Measurements from ENCODE around the gene MTHFD2. TPM values are rescaled to one million over a fixed set of nuclear protein-coding genes. Genes with fewer than 3 reads are reported as not detected.

Gene MTHFD2
- 248 and 257 TPM in 2 replicates for total RNA-seq

DNA sequence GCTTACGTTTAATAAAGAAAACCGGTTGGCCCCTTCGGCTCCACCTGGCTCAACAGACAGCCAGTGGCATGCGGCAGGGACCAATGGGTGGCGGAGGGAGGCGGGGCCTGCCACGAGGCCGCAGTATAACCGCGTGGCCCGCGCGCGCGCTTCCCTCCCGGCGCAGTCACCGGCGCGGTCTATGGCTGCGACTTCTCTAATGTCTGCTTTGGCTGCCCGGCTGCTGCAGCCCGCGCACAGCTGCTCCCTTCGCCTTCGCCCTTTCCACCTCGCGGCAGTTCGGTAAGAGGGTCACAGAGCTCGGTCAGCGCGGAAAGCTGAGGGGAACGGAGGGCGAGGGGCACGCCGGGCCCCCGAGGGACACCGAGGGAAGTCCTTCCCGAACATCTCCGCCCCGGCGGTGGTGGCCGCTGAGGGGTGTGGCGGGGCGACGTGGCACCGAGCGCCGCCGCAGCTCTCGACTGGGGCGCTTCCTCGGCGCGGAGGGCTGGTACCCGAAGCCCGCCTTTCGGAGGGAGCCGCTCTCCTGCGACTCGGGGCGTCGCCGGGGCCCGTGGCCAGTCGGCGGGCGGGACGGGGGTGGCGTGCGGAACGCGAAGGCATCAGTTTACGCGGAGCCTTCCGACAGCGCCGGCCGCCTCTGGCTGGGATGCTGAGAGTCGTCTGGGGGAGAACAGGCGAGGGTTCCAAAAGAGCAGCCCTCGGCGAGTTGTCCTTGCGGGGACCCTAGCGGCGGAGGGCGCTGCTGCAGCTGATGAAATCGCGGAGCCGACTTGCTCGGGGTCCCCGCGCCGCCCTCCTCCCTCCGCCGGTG lies at the start of gene MTHFD2:
TSS of gene MTHFD2 (plus strand) at position 155 of the 814 bp plus-strand sequence. CDS start at position 182, 27 bp downstream.
- intact Hi-C loops (cut with micrococcal nuclease) = loop anchor here (1.0 to 5.0 kb wide), 20 partner anchors 8 to 966 kb away; partner anchors contain the start of genes BOLA3, C2orf81, CCT7 and DGUOK

- intact Hi-C loops (cut with micrococcal nuclease) = loop anchor here (2.0 kb wide), 1 partner anchor 244 kb away; no protein-coding TSS in a partner anchor
Measured at GRCh38 chr2:74149247-74149525, 49.2 kb upstream of the MTHFD2 start.

DNA sequence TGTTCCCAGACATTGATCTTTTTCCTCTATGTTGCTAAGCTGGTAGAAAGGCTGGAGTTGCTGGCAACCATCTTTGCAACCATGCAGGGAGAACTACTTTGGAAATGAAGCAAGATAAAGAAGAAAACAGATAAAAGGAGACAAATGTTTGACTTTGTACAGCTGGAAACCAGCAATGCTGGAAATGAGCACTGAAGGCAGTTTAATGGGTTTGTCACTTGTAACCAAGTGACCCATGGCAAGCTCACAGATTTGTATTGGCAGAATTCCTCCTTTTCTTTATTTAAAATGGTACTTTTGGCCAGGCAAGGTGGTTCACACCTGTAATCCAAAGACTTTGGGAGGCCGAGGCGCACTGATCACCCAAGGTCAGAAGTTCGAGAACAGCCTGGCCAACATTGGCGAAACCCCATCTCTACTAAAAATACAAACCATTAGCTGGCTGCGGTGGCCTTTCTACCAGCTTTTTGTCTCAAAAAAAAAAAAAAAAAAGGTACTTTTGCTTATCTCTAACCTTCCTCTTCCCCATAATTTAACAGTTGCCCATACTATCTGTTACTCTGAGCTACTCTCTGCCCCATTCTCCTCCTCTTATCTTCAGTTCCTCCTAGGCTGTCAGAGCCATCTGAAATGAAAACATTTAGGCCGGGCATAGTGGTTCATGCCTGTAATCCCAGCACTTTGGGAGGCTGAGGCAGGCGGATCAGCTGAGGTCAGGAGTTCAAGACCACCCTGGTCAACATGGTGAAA lies 48.7 kb upstream of the MTHFD2 start:
- intact Hi-C loops (cut with micrococcal nuclease) = loop anchor here (2.0 kb wide), 1 partner anchor 243 kb away; no protein-coding TSS in a partner anchor

DNA sequence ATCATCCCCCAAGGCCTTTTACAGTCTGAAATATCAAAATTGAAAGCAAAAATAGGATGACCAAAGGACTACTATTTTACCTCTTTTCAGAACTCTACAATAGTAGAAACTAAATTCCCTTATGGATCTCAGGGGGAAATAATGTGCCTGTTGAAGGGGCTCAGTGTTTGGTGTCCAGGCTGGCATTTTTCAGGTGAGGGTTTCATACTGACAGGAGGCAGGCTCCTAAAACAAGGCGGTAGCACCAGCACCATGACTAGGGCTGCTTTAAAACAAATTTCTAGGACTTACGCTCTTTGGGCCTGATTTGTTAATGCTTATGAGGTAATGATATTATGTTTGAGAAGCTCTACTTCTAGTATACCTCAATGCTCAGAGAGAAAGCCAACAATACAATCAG lies 45.5 kb upstream of the MTHFD2 start:
- intact Hi-C loops (cut with micrococcal nuclease) = no loop called here

GRCh38 chr2:74155830-74156229 lies 42.6 kb upstream of the MTHFD2 start:
- intact Hi-C loops (cut with micrococcal nuclease) = no loop called here

DNA sequence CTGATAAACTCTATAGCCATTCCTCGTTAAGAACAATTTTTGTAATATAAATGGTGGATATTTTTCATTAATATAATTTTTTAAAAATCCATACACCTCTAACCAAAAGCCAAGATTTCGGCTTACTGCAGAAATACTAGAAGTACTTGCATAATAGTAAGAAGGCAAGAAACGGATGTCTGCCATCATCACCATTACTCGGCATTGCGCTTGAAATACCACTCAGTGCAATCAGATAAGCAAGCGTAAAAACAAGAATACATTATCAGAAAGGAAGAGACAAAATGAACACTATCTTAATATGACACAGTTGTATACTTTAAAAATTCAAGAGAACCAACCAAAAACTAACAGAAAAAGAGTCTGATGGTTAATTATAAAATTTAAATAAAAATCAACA lies 35.5 kb upstream of the MTHFD2 start:
- intact Hi-C loops (cut with micrococcal nuclease) = no loop called here

DNA sequence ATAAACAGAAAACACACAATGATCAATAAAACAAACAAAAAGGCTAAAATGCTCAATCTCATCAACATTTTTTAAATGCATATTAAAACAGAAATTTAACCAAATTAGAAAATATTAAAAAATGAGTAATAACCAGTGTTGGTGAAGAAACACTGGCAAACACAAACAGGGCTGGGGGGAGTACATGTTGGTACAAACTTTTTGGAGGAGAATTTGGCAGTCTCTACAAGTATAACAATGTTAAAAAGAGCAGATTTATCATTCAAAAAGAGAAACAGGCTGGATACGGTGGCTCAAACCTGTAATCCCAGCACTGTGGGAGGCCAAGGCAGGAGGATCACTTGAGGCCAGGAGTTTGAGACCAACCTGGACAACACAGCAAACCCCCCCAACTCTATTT lies 33.7 kb upstream of the MTHFD2 start:
- intact Hi-C loops (cut with micrococcal nuclease) = no loop called here

DNA sequence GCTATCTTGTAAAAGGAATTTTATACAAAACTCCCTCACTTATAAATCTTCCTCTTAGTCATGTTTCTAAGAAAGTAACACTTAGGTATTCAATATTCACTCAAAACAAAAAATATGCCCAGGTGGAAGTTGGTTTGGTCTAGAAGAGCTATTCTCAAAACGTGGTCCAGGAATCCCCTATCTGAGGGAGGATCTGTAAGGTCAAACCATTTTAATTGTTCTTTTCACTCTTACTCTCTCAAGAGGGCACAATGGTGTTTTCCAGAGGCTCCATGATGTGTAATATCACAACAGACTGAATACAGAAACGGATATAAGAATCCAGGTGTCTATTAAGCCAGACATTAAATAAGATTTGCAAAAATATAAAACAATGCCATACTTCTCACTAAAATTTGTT lies 29.7 kb upstream of the MTHFD2 start:
- intact Hi-C loops (cut with micrococcal nuclease) = no loop called here

GRCh38 chr2:74174909-74175308 lies 23.5 kb upstream of the MTHFD2 start:
- intact Hi-C loops (cut with micrococcal nuclease) = no loop called here

DNA sequence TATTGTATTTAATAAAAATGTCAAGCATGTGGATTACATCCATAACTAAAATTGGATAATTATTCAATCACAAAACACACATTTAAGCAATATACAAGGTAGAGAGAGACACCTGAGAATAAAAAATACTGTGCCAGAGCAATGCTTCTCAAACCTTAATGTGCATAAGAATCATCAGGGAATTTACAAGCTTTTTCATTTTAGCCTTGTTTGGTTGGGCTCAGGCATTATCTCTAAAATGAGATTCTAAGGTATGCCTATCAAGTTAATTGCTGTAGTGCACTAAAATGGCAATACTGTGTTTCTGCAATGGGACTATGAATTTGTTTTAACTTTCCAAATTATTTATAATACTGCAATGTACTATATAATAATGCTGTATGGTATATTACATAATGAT lies 20.7 kb upstream of the MTHFD2 start:
- intact Hi-C loops (cut with micrococcal nuclease) = loop anchor here (1.0 to 2.0 kb wide), 15 partner anchors 9 to 793 kb away; partner anchors contain the start of genes ALMS1, BOLA3, DGUOK and MTHFD2

- intact Hi-C loops (cut with micrococcal nuclease) = loop anchor here (1.0 to 2.0 kb wide), 17 partner anchors 8 to 794 kb away; partner anchors contain the start of genes ALMS1, BOLA3, C2orf81 and DGUOK
Measured at GRCh38 chr2:74178211-74179062, 20.0 kb upstream of the MTHFD2 start, which contains the start of gene MOB1A. TSS of gene MOB1A (minus strand) at chr2:74178879. CDS start at chr2:74178674, 205 bp downstream.

GRCh38 chr2:74179063-74179865 lies 19.2 kb upstream of the MTHFD2 start:
- intact Hi-C loops (cut with micrococcal nuclease) = loop anchor here (1.0 to 2.0 kb wide), 4 partner anchors 59 to 794 kb away; partner anchors contain the start of genes ALMS1, C2orf81 and WDR54

DNA sequence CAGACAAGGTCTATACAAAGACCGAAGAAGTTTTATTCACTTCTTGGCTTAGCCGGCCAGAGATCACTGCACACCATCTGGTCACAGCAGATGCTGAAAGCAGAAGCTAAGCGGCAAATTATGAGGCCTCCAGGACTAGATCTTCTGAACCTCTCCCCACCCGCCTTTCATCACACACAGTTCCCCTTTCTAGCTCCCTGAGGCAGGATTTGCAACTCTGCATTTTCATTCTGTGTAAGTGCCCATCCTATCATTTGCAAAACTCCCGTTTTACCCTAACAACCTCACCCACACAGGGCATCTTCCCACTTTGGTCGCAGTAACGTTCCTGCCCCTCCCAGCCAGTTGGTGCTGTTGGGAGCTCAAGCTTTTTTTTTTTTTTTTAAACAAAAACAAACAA lies 16.7 kb upstream of the MTHFD2 start:
- intact Hi-C loops (cut with micrococcal nuclease) = no loop called here

DNA sequence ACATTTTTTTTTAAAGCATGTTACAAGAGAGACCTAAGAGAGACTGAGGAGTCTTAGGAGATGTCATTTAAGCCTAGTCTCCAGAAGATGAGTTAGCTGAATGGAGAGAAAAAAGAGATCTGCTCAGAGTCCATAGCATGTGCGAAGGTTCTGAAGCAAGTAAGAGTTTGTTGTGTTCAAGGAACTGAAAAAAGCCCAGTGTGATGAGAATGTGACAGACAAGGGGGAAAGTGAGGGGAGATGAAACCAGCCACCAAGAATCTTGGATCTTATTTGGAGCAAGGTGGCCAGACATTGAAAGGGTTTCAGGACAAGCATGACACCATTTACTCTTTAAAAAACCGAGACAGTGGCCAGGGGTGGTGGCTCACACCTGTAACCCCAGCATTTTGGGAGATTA lies 14.5 kb upstream of the MTHFD2 start:
- intact Hi-C loops (cut with micrococcal nuclease) = no loop called here

DNA sequence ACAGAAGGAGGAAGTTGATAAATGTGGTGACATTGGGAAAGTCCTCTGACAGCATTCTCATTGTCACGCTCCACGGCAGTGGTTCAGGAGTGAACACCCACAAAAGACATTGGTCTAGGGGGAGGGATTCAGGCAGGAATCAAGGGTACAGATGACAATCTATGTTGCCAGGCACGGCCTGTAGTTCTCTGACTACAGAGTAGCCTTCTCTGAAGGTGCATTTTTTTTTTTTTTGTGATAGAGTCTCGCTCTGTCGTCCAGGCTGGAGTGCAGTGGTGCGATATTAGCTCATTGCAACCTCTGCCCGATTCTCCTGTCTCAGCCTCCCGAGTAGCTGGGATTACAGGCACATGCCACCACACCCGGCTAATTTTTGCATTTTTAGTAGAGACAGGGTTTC lies 12.4 kb upstream of the MTHFD2 start:
- intact Hi-C loops (cut with micrococcal nuclease) = loop anchor here (1.0 kb wide), 2 partner anchors 8 to 12 kb away; partner anchors contain the start of genes MOB1A and MTHFD2

DNA sequence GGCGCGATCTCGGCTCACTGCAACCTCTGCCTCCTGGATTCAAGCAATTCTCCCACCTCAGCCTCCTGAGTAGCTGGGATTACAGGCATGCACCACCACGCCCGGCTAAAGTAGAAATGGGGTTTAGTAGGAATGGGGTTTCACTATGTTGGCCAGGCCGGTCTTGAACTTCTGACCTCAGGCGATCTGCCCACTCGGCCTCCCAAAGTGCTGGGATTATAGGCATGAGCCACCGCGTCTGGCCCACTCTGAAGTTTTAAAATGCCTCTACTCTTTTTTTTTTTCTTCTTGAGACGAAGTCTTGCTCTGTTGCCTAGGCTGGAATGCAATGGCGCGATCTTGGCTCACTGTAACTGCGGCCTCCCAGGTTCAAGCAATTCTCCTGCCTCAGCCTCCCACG lies 11.7 kb upstream of the MTHFD2 start:
- intact Hi-C loops (cut with micrococcal nuclease) = loop anchor here (1.0 kb wide), 2 partner anchors 8 to 12 kb away; partner anchors contain the start of genes MOB1A and MTHFD2

- intact Hi-C loops (cut with micrococcal nuclease) = no loop called here
Measured at GRCh38 chr2:74188018-74188601, 10.3 kb upstream of the MTHFD2 start.

DNA sequence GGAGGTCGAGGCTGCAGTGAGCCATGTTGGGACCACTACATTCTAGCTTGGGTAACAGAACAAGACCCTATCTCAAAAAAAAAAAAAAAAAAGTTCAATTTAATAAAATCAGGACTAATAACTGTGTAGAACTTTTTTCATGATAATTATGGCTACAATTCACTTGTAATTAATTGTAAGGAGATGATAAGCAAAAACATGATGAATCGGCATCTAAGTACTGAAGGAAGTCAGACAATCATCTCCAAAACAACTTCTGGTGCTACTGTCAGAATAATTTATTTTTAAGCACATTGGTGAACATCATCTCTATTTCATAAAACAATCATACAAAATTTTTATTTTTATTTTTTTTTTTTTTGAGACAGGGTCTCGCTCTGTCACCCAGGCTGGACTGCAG lies 9.7 kb upstream of the MTHFD2 start:
- intact Hi-C loops (cut with micrococcal nuclease) = no loop called here

GRCh38 chr2:74191596-74192380 lies 6.6 kb upstream of the MTHFD2 start:
- intact Hi-C loops (cut with micrococcal nuclease) = no loop called here

All from T-helper 1 cell treated with Interleukin-12 subunit alpha and Interleukin-12 subunit beta and Interleukin-4 antibody, amounts not matched to agents 30 ng/mL and 1 ng/mL, for 36 hours (primary cell).